Astrocyte of the spinal cord (primary cell): ENCODE results near the gene RHEB.

Experiments used
- DNase-seq: peaks from one replicate; pipeline ENCODE4 v3.0.0; 2011; ENCODE audit warnings: low read depth, low spot score
- H3K4me3 ChIP-seq: 2 replicates; pipeline ENCODE4 v1.5.1; 2011; ENCODE audit warnings: low read depth, mild to moderate bottlenecking, low read length, moderate library complexity
- in situ Hi-C: cut with HindIII; loops from 2 replicates; pipeline ENCODE4 v1.10.0; 2017; ENCODE audit warnings: low sequenced_read_pairs
- TF ChIP-seq, protein P1 (sequence below): IDR thresholded peaks from 2 replicates; pipeline ENCODE4 v1.5.1; 2012; ENCODE audit warnings: low read depth, mild to moderate bottlenecking, low read length, inconsistent platforms

The RHEB gene, protein sequence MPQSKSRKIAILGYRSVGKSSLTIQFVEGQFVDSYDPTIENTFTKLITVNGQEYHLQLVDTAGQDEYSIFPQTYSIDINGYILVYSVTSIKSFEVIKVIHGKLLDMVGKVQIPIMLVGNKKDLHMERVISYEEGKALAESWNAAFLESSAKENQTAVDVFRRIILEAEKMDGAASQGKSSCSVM

DNA sequence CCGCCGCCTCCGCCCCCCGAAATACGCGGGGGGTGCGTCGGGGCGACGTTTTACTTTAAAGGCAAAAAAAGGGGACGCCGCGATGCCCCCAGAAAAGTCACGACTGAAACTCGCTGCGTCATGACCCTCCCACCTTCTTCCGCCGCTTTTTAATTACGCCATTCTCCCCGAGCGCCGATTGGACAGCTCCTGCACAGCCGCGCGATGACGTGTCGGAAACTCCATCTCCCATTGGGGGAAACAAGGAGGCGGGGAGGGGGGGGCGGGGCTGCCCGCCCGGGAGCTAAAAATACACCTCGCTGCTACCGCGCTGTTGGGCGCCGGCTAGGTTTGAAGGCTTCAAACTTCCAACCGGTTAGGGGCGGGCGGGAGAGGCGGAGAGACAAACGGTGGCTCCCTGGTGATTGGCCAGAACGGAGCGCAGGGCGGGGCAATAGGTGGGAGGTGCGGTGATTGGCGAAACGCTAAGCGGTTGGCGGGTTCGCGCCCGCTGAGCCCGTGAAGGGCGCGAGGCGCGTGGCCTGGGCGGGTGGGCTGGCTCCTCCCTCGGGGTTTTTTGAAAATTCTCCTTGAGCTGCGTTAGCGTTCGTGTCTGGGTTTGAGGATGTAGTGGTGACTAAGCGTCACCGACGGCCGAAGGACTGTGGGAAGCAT lies at the start of gene RHEB:
TSS of gene RHEB (minus strand) at position 131 of the 654 bp plus-strand sequence. CDS start 384 bp downstream, outside the sequence.
- peak within 1 kb of the TSS; percentile 83 for H3K4me3 ChIP-seq
- peak; percentile 100 for DNase-seq
- in situ Hi-C loops: no loop called here
- TF ChIP-seq, protein P1, sequence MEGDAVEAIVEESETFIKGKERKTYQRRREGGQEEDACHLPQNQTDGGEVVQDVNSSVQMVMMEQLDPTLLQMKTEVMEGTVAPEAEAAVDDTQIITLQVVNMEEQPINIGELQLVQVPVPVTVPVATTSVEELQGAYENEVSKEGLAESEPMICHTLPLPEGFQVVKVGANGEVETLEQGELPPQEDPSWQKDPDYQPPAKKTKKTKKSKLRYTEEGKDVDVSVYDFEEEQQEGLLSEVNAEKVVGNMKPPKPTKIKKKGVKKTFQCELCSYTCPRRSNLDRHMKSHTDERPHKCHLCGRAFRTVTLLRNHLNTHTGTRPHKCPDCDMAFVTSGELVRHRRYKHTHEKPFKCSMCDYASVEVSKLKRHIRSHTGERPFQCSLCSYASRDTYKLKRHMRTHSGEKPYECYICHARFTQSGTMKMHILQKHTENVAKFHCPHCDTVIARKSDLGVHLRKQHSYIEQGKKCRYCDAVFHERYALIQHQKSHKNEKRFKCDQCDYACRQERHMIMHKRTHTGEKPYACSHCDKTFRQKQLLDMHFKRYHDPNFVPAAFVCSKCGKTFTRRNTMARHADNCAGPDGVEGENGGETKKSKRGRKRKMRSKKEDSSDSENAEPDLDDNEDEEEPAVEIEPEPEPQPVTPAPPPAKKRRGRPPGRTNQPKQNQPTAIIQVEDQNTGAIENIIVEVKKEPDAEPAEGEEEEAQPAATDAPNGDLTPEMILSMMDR: no peak

DNA sequence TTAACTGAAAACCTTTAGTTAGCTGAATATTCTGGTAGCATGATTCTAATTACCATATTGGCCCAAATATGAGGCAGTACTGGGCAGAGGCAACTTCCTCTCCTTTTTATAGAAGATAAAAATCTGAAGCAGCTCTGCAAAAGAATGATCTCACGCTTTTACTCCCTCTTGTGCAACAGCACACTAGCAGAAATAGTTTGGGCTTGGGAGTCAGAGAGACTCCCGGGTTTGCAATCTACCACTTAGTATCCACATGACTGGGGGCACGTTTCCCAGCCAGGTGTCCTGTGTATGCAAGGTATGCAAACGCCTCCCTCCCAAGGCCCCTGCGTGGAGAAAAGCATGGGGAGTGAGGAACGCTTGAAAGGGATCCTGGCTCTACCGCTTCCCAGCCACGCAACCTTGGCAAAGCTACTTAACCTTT lies 47.2 kb upstream of the RHEB start:
- H3K4me3 ChIP-seq: no peak overlapping the region
- no peak for DNase-seq
- TF ChIP-seq, protein P1: no peak
- in situ Hi-C loops: no loop called here

DNA sequence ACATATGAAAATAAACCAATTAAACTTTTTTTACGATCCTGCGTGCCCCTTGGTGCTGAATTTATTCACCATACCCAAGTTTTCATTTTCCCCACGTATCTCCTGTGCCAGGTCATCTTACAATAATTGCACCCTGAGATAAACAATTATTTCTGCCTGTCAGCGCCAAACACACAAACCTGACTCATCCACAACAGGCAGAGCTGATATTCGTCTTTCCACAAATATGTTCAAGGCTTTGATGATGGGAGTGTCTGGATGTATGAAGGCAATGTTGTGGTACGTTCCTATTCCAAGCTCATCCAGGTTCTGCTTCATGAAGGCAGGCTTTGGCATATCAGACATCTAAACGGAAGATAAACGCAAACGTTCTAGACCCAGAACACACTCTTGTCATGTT lies 45.8 kb upstream of the RHEB start:
- in situ Hi-C loops: no loop called here
- DNase-seq: no peak
- H3K4me3 ChIP-seq: no peak overlapping the region
- TF ChIP-seq, protein P1: no peak

DNA sequence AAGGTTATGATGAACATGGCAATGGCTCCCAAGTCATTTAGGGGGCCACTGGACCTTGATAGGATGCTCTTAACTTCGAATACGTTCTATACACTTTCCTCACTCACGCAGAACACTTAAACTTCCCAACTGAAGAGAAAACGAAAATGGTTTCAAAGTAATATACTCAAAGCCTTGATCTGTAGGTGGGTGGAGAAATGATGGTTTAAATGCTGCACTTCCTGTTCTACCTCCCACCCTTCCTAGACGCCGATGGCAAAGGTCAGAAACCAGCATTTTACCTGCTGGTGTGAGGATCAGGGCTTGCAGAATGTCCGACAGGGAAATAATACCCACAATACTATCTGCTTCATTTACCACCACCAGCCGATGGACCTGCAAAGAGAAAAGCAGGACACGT lies 40.5 kb upstream of the RHEB start:
- in situ Hi-C loops: no loop called here
- DNase-seq: no peak
- TF ChIP-seq, protein P1: no peak
- no peak overlapping the region for H3K4me3 ChIP-seq

DNA sequence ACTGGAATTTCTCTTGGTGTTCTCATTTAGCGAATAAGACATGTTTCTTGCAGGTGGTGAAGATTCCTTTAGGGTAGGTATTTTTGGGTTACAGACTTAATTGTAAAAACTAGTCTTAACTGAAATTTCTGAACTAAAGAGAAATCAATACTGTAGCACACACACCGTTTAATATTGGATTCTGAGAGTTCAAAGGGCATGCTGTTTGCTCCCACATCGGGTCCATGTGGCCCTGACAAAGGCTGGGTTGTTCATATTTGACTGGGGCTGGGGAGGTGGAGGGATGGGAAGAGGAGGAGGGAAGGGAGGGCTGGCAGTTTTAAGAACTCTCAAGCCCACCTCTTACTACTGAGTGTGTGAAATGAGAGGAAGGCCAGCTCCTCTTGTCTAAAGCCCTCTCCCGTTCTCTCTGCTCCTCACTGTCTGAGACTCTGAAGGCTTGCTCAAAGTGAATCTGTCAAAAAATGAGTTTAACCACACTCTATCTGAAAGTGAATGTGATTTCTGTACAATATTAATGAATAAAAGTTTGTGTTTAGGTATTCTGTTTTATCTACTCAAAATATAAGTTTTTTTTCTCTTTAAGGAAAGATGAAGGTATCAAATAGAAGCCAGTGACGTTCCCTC lies 40.0 kb upstream of the RHEB start:
- DNase-seq: no peak
- in situ Hi-C loops: no loop called here
- H3K4me3 ChIP-seq: no peak overlapping the region
- TF ChIP-seq, protein P1: no peak

DNA sequence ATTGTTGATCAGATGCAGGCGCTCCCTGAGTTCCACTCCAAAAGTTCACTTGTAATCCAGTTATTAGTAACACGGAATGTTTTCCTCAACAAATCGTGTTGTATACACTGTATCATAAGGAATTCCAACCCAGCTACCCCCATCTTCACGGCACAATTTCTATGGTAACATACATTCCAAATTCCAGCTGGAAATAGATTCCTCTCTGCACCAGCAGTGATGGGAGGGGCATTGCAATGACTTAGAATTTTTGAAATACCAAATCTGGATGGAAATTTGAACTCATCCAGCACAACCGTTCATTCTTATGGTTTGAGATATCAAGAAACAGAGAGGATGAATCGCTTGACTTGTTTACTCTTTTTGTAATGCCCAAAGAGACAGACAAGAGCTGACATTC lies 38.9 kb upstream of the RHEB start:
- in situ Hi-C loops: no loop called here
- H3K4me3 ChIP-seq: no peak overlapping the region

More for the DNA sequence above, 38.9 kb upstream of the RHEB start:
- TF ChIP-seq, protein P1: no peak
- peak; percentile 41 for DNase-seq
